CD14-positive monocyte (primary cell): Measurements from ENCODE around the gene ASRGL1. TPM values are rescaled to one million over a fixed set of nuclear protein-coding genes. Genes with fewer than 3 reads are reported as not detected.

Experiments used
- DNase-seq, 3 donors: peaks; one replicate each; pipeline ENCODE4 v3.0.0-alpha.2; 2011 to 2022
- H2AFZ ChIP-seq: 2 replicates; pipeline ENCODE4 v1.6.0; 2012; ENCODE audit warnings: mild to moderate bottlenecking, low read depth, low read length, inconsistent platforms; ENCODE audit not compliant: insufficient read depth, poor library complexity, severe bottlenecking
- H3K27ac ChIP-seq, 2 donors: 1 replicate in 1 of 2; 2 replicates in 1 of 2; pipeline ENCODE4 v1.5.1; 2012 to 2013; ENCODE audit warnings: low read length in 2 of 2, control low read depth in 1 of 2, inconsistent platforms in 1 of 2, low read depth in 1 of 2, mild to moderate bottlenecking in 1 of 2
- H3K27me3 ChIP-seq, 2 donors: one replicate each; pipeline versions ENCODE4 v1.6.0 to v1.6.1; 2011 to 2013; ENCODE audit warnings: low read length in 2 of 2; ENCODE audit not compliant: control insufficient read depth in 2 of 2, insufficient read depth in 2 of 2
- H3K36me3 ChIP-seq, 2 donors: replicated peaks in 1 of 2; 1 replicate in 1 of 2; 2 replicates in 1 of 2; pipeline versions ENCODE4 v1.5.1 to v1.6.1; 2012 to 2013; ENCODE audit warnings: low read length in 2 of 2, control low read depth in 1 of 2, inconsistent platforms in 1 of 2, mild to moderate bottlenecking in 1 of 2; ENCODE audit not compliant: insufficient read depth in 2 of 2, control insufficient read depth in 1 of 2
- H3K4me1 ChIP-seq, 2 donors: 1 replicate in 1 of 2; 2 replicates in 1 of 2; pipeline versions ENCODE4 v1.5.1 to v1.6.1; 2012 to 2013; ENCODE audit warnings: low read length in 2 of 2, control low read depth in 1 of 2, inconsistent platforms in 1 of 2, mild to moderate bottlenecking in 1 of 2, moderate library complexity in 1 of 2; ENCODE audit not compliant: insufficient read depth in 2 of 2, control insufficient read depth in 1 of 2
- H3K4me2 ChIP-seq: replicated peaks from 2 replicates; pipeline ENCODE3; 2012; ENCODE audit warnings: low read length, moderate library complexity, mild to moderate bottlenecking; ENCODE audit not compliant: poor library complexity, severe bottlenecking; ENCODE audit errors: extremely low read depth
- H3K4me3 ChIP-seq, 3 experiments: fragments of 200-600 bp in 1 of 3; sonication (generic) in 1 of 3; replicated peaks in 1 of 3; 1 replicate in 2 of 3; 2 replicates in 1 of 3; pipeline ENCODE4 v1.5.1; 2011 to 2013; ENCODE audit warnings: low read length in 3 of 3, mild to moderate bottlenecking in 3 of 3, control low read depth in 2 of 3, low read depth in 2 of 3, inconsistent platforms in 1 of 3, moderate library complexity in 1 of 3
- H3K79me2 ChIP-seq: 2 replicates; pipeline ENCODE4 v1.6.0; 2012; ENCODE audit warnings: mild to moderate bottlenecking, control low read depth, inconsistent platforms, low read length, moderate library complexity; ENCODE audit not compliant: insufficient read depth
- H3K9ac ChIP-seq: 2 replicates; pipeline ENCODE4 v1.6.0; 2017; ENCODE audit warnings: low read length, mild to moderate bottlenecking; ENCODE audit not compliant: insufficient read depth, poor library complexity, severe bottlenecking
- H3K9me3 ChIP-seq, 2 donors: replicated peaks in 1 of 2; 1 replicate in 1 of 2; 2 replicates in 1 of 2; pipeline versions ENCODE4 v1.5.1 to v1.6.1; 2012 to 2013; ENCODE audit warnings: low read length in 2 of 2, control low read depth in 1 of 2; ENCODE audit not compliant: control insufficient read depth in 1 of 2, insufficient read depth in 1 of 2
- H4K20me1 ChIP-seq: 2 replicates; pipeline ENCODE4 v1.6.0; 2012; ENCODE audit warnings: mild to moderate bottlenecking, low read length, control low read depth, moderate library complexity; ENCODE audit not compliant: insufficient read depth
- H3K27ac Mint-ChIP-seq, 7 donors: one replicate each; pipeline ENCODE4 v1.8.0; 2020; ENCODE audit warnings: mild to moderate bottlenecking in 7 of 7, mixed read lengths in 7 of 7, moderate library complexity in 6 of 7, inconsistent platforms in 2 of 7
- H3K27me3 Mint-ChIP-seq, 3 donors: one replicate each; pipeline ENCODE4 v1.8.0; 2021 to 2022; ENCODE audit warnings: low read depth in 3 of 3, mild to moderate bottlenecking in 3 of 3, mixed read lengths in 3 of 3, moderate library complexity in 3 of 3, inconsistent platforms in 1 of 3
- H3K36me3 Mint-ChIP-seq, 2 donors: one replicate each; pipeline ENCODE4 v1.8.0; 2020; ENCODE audit warnings: mixed read lengths in 2 of 2, inconsistent platforms in 1 of 2, mild to moderate bottlenecking in 1 of 2
- H3K4me1 Mint-ChIP-seq: one replicate; pipeline ENCODE4 v1.8.0; 2020; ENCODE audit warnings: mild to moderate bottlenecking, mixed read lengths
- H3K4me3 Mint-ChIP-seq, 2 donors: one replicate each; pipeline ENCODE4 v1.8.0; 2020; ENCODE audit warnings: mild to moderate bottlenecking in 2 of 2, mixed read lengths in 2 of 2, moderate library complexity in 1 of 2
- H3K9me3 Mint-ChIP-seq, 7 donors: one replicate each; pipeline ENCODE4 v1.8.0; 2020 to 2022; ENCODE audit warnings: mixed read lengths in 7 of 7, mild to moderate bottlenecking in 6 of 7, moderate library complexity in 6 of 7, inconsistent platforms in 2 of 7
- WGBS: methylation state at CpG from one replicate; pipeline ENCODE4 v1.1.5; 2013; ENCODE audit warnings: missing lambda C conversion rate; ENCODE audit not compliant: insufficient coverage; 5-methylcytosine and 5-hydroxymethylcytosine counted together
- intact Hi-C, 2 donors: fragments of 100-400 bp; cut with micrococcal nuclease; formaldehyde crosslinking; loops; one replicate each; pipeline versions ENCODE4 v1.15.0 to v1.15.1; 2023
- polyA plus RNA-seq, 3 donors: library from polyadenylated mRNA; depleted of rRNA in 1 of 3; unstranded in 2 of 3; stranded (reverse) in 1 of 3; fragments of 300-500 nt in 2 of 3; fragments of >200 nt in 1 of 3; fragmentation: Illumina TruSeq in 2 of 3; gene quantifications; 1 replicate in 2 of 3; 2 replicates in 1 of 3; pipeline ENCODE4 v1.2.3, GENCODE V29; 2012 to 2021
- TF ChIP-seq, protein P1 (sequence below): fragments of 200-600 bp; IDR thresholded peaks from one replicate; pipeline ENCODE4 v1.8.0; 2022; ENCODE audit warnings: antibody characterized with exemption, mild to moderate bottlenecking

Gene ASRGL1
- polyA plus RNA-seq, 3 donors, result 22.3 to 57.8 (median 50.6) TPM

- Mint-ChIP-seq H3K36me3 (peaks cover 0 to 6% of the 10 kb centered on the region in 2 donors), H3K27ac (peak overlapping the region; percentile 73 to 98 (median 93)), H3K4me1 (peaks cover 90% of the 10 kb centered on the region), H3K9me3 (peaks cover 0 to 3% (median 0%) of the 10 kb centered on the region in 7 donors), H3K27me3 (no peaks in the 10 kb centered on the region), H3K4me3 (peak overlapping the region in 1 of 2 donors; percentile 72)
- no peaks in the 10 kb centered on the region for H4K20me1 ChIP-seq
- TF ChIP-seq, protein P1, sequence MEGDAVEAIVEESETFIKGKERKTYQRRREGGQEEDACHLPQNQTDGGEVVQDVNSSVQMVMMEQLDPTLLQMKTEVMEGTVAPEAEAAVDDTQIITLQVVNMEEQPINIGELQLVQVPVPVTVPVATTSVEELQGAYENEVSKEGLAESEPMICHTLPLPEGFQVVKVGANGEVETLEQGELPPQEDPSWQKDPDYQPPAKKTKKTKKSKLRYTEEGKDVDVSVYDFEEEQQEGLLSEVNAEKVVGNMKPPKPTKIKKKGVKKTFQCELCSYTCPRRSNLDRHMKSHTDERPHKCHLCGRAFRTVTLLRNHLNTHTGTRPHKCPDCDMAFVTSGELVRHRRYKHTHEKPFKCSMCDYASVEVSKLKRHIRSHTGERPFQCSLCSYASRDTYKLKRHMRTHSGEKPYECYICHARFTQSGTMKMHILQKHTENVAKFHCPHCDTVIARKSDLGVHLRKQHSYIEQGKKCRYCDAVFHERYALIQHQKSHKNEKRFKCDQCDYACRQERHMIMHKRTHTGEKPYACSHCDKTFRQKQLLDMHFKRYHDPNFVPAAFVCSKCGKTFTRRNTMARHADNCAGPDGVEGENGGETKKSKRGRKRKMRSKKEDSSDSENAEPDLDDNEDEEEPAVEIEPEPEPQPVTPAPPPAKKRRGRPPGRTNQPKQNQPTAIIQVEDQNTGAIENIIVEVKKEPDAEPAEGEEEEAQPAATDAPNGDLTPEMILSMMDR, result no peak
- DNase-seq, result no peak
- peak overlapping the region; percentile 52 to 96 for H3K27ac ChIP-seq
- WGBS, result 69% methylated on average over 3 of the region's 3 CpGs
- peak overlapping the region; percentile 50 for H3K4me2 ChIP-seq
- H3K9me3 ChIP-seq, result no peaks in the 10 kb centered on the region
- H2AFZ ChIP-seq, result peak overlapping the region; percentile 52
- H3K27me3 ChIP-seq, result no peaks in the 10 kb centered on the region
- H3K79me2 ChIP-seq, result peaks cover 13% of the 10 kb centered on the region
- H3K4me1 ChIP-seq, result peaks cover 97 to 100% of the 10 kb centered on the region in 2 donors
- H3K4me3 ChIP-seq, result peak overlapping the region in 1 of 3 experiments; percentile 60
- H3K9ac ChIP-seq, result peak overlapping the region; percentile 27
- no peaks in the 10 kb centered on the region for H3K36me3 ChIP-seq
- intact Hi-C loops, result no loop called here
These were observed 93.2 kb downstream of the ASRGL1 start for GRCh38 chr11:62430425-62430824.

DNA sequence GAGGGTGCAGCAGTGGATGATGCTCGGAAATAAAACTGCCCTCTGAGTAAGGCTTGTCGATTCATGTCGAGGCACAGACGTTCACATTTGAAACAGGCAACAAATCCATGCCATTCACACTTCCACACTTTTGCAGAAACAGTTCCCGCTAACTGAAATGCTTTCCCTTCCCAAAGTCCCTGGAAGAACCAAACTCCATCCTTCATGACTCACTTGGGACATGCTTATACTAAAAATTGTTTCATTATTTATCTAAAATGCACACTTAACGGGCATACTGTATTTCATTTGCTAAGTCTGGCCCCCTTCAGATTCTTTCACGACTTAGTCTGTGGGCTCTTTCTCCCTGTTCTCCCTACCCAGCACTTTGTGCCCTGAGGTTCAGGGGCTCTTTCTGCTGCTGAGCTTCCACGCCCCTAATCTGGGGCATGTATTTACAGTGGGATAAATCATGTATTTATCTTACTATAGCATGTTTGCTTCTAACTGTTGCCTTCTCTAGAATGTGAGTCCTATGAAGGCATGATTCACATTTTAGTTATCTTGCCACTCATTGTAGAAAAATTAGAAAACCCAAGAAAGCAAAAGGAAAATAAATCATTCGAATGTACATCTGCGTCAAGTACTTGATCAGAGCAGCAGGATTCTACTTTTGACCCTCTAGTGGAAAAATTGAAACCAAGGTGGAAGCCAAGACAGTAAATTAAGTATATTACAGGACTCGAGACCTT, 94.1 kb downstream of the ASRGL1 start:
- H3K4me3 Mint-ChIP-seq, result no peak overlapping the region
- H3K36me3 Mint-ChIP-seq, result peaks cover 0 to 6% of the 10 kb centered on the region in 2 donors
- no peaks in the 10 kb centered on the region for H4K20me1 ChIP-seq
- intact Hi-C loops, result no loop called here
- H3K27ac ChIP-seq, result peak overlapping the region; percentile 52 to 96
- peak overlapping the region in 1 of 3 experiments; percentile 60 for H3K4me3 ChIP-seq
- TF ChIP-seq, protein P1, result no peak
- DNase-seq, result no peak
- no peaks in the 10 kb centered on the region for H3K36me3 ChIP-seq
- H3K27me3 ChIP-seq, result no peaks in the 10 kb centered on the region
- H3K79me2 ChIP-seq, result peaks cover 4% of the 10 kb centered on the region
- H3K9ac ChIP-seq, result peak overlapping the region; percentile 27
- no peaks in the 10 kb centered on the region for H3K9me3 ChIP-seq
- peak overlapping the region; percentile 73 to 98 (median 89) for H3K27ac Mint-ChIP-seq
- H3K4me1 ChIP-seq, result peaks cover 99 to 100% of the 10 kb centered on the region in 2 donors
- H3K4me2 ChIP-seq, result peak overlapping the region; percentile 50
- H2AFZ ChIP-seq, result peak overlapping the region; percentile 52
- peaks cover 91% of the 10 kb centered on the region for H3K4me1 Mint-ChIP-seq
- H3K27me3 Mint-ChIP-seq, result no peaks in the 10 kb centered on the region
- H3K9me3 Mint-ChIP-seq, result peaks cover 0 to 3% (median 0%) of the 10 kb centered on the region in 7 donors
- 50% methylated on average over 4 of the region's 11 CpGs for WGBS
